ENCODE data around the gene KIF2A.

KIF2A gene

DNA sequence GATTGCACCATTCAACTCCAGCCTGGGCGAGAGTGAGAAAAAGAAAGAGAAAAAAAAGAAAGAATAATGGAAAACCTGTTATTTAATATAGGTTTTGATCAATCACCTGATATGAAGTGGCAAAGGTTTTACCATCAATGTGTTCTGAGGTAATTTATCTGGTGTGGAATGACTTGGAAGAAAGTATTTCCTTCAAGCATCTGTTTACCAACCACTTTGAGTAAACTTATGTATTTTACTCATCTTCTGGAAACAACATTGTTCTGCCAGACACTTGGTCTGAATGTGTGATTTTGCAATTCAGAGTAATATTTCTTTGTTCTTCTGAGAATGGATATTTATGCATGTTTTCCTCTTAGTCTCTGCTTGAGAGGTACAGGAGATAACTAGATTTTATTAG is 24.3 kb downstream of the KIF2A start:
- no peak for DNase-seq

DNA sequence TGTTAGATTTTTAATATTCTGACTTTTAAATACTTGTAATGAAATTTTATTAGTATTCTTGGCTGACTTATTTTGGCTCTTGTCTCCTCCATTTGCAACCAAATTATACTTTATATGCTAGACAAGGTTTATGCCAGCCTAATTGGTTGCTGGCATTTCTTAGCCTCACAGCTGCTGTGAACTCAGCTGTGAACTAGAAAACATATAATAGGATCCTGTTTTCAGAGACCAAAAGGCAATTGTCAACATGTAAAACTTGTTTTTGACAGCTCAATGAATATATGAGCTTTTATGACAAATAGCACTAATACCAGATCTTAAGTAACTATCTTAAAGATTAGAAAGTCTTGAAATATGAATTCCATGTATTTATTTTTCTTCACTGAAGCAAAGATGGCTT is 25.9 kb downstream of the KIF2A start:
- peak in 1 of 2 experiments; percentile 2 for DNase-seq

DNA sequence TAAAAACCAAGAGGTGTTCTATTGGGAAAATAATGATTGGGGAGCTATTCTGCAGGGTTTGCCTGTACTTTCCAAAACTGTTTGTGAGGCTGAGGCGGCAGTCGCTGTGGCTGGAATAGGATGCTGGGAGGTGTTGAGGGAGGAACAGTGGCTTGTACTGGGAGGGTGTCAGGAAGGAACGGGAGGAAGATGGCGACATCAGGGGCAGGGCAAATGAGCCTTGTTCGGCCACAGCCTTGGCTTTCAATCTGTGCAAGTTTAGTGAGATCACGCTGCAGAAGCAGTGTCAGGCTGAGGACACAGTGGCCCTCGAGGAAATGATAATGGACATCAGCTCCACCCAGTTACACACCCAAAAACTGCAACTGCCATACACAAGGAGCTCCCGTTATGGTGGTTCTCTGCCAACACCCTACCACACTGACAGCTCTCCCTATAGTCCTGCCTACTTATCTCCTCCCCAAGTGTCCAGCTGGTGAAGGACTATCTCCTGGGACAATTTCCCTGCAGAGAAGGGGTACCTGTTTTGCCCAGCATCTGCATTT is 27.3 kb downstream of the KIF2A start:
- no peak for DNase-seq

DNA sequence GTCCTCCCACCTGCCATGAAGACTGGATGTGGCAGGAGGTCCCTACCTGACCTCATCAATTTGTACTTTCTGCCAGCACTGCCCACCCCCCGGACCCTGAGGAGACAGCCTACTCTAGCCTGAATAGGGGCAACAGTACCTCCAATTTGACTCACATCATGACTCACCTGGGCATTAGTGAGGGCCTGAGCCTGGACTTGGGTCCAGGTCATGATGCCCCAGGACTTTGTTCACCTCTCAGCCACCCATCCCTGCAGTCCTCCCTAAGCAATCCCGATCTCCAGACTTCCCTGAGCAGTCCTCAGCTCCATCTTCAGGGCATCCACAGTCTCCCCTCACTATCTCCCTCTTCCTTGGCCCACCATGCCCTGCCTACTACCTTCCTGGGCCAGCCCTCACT is 28.1 kb downstream of the KIF2A start:
- no peak for DNase-seq

DNA sequence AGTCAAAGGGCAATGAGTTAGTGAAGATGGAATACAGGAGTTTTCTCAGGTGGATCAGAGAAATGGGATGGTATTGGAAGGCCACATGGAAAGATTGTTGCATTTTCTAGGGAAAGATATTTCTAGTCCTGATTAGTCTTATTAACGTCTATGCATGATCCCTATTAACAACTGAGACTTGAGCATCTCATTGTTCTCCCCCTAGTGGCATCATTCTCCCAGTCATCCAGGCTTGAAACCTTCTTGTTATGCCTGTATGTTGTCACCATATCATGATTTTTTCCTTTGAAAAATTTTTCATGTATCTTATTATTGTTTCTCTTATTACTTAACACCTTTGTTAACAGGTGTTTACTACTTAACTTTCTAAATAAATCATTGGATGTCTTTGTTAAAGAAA is 34.4 kb downstream of the KIF2A start:
- no peak for DNase-seq

DNA sequence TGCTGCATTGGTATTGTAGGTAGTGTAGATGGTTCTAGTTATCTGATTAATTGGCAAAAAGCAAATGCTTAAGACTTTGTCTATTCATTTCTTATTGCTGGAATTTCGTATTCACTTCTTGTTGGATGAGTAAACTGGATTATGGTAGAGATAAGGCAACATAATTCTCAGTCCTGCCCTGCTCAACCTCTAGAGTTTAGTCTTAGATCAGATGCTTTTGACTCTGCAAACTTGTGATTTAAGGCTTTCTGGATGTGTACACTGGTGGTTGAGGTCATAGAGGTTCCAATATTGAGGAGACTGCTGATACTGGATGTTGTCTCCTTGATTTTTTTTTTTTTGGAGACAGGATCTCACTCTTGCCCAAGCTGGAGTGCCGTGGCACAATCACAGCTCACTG is 35.0 kb downstream of the KIF2A start:
- DNase-seq: no peak

- DNase-seq: no peak
Measured at GRCh38 chr5:62341783-62342475, 35.9 kb downstream of the KIF2A start.

DNA sequence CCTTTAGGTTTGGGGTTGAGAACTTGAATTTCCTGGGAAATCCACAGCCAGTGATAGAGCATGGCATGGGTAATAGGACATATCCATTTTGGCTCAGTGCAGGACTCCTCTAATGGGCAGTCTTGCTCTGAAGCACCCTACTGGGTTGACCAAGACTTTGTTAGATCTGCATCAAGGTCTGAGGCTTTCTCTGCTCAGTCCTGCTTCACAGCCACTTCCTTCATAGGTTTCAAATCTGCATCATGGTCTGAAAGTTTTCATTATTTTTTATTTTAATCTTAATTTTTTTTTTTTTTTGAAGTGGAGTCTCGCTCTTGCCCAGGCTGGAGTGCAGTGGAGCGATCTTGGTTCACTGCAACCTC is 36.5 kb downstream of the KIF2A start:
- no peak for DNase-seq

DNA sequence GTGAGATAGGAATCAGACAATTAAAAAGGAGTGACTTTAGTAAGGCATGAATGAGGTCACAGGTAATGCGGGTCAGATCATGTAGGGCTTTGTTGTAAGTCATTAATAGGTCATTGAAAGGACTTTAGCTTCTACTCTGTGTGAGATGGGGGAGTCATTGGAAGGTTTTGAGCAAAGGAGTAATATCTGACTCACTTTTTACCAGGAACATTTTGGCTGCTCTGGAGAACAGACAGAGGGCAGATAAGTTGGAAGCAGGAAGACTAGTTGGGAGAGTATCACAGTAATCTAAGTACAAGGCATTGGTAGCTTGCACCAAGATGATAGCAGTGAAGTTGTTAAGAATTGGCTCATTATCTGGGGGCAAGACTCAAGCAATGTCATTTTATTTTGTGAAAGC is 37.4 kb downstream of the KIF2A start:
- DNase-seq: no peak

- DNase-seq: no peak
Measured at GRCh38 chr5:62346748-62347147, 40.7 kb downstream of the KIF2A start.

DNA sequence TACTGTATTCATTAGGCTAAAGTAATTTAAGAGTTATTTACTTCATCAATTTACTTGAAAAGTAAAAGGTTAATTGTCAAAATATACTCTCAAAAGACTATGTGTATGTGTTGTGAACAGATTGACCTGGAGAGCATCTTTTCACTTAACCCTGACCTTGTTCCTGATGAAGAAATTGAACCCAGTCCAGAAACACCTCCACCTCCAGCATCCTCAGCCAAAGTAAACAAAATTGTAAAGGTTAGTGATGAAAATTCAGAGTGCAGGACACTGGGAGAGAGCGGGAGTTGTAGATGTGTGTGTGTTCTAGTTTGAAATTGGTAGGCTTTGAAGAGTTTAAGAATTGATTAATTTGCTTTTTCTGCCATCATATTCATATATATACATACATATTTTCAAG is 41.9 kb downstream of the KIF2A start:
- no peak for DNase-seq

- no peak for DNase-seq
Measured at GRCh38 chr5:62348723-62349481, 42.9 kb downstream of the KIF2A start.

DNA sequence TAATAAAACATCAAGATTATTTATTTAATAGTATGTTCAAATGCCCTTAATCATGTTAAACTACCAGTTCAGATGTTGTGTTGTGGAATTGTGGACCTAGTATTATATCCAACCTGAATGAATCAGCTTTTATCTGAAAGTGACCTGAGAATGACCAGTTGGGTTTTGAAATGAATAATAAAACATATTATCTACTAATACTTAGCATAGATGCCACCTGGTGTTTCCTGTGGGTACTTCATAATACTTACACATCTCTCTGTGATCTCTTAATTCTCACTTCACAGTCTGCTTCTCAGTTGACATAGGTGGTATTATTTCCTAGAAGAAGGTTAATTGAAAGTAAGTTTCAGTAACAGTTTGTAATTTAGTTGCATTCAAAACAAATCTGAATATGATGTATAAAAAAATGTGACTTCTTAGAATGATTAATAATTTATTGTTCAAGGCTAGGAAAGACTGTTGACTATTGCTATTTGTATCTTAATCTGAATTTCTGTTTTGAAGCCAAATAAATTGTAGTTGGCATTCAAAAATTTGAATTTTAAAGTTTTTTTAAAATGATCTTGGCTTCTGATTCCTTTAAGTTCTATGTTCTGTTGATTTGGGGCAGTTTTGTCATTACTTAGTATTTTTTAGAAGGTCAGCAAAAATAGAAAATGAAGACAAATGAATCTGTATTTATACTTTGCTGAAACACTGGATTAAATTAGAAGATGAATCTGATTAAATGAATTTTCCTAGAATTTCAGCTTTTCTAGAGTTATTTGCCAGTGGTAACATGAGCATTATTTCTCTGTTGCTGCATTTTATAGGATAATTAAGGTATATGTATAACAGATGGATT is 48.2 kb downstream of the KIF2A start:
- peak in 1 of 2 experiments; percentile 27 for DNase-seq

DNA sequence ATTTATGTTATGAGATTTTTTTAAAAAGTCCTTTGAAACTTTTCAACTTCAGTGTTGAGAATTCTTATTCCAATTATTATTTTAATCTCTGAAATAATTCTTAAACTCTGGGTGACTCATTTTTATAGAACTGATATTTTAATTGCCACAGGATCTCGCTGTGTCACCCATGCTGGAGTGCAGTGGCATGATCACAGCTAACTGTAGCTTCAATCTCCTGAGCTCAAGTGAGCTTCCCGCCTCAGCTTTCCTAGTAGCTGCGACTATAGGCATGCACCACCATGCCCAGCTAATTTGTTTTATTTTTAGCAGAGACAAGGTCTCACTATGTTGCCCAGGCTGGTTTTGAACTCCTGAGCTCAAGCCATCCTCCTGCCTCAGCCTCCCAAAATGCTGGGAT is 56.7 kb downstream of the KIF2A start:
- no peak for DNase-seq

GRCh38 chr5:62369039-62369438 is 63.0 kb downstream of the KIF2A start:
- no peak for DNase-seq

- peak in 1 of 2 experiments; percentile 0 for DNase-seq
Measured at GRCh38 chr5:62371409-62371808, 65.4 kb downstream of the KIF2A start.

- no peak for DNase-seq
Measured at GRCh38 chr5:62372600-62372999, 66.6 kb downstream of the KIF2A start.

GRCh38 chr5:62373382-62373781 is 67.4 kb downstream of the KIF2A start:
- DNase-seq: no peak

DNA sequence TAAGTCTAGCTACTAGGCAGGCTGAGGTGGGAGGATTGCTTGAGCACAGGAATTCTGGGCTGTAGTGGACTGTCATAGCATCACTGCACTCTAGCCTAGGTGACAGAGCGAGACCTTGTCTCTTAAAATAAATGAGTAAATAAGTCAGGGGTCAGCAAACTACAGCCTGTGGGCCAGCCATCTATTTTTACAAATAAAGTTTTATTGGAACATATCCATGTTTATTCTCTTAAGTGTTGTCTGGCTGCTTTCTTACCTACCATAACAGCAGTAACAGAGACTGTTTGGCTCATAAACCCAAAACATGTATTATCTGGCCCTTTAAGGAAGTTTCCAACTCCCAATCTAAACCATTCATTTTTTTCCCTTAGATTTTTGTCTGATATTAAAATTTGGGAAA is 68.1 kb downstream of the KIF2A start:
- DNase-seq: no peak

GRCh38 chr5:62375627-62376026 is 69.6 kb downstream of the KIF2A start:
- no peak for DNase-seq

DNA sequence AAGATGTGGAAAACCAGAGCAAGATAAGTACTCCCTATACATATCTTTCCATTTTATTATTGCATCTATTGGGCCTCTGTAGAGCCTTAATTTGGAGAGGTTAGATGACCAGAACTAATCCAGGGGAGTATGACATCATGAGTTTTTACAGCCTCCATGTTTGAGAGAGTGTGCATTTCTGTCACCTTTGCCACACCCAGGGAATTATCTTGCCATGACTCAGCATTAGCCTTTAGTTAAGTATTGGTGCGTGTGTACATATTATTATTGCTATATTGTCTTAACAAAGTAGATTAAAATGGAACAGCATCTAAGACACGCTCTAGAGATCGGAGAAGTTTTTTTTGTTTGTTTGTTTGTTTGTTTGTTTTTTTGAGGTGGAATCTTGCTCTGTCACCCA is 70.1 kb downstream of the KIF2A start:
- DNase-seq: no peak

GRCh38 chr5:62385131-62385530 is 79.1 kb downstream of the KIF2A start:
- no peak for DNase-seq

DNA sequence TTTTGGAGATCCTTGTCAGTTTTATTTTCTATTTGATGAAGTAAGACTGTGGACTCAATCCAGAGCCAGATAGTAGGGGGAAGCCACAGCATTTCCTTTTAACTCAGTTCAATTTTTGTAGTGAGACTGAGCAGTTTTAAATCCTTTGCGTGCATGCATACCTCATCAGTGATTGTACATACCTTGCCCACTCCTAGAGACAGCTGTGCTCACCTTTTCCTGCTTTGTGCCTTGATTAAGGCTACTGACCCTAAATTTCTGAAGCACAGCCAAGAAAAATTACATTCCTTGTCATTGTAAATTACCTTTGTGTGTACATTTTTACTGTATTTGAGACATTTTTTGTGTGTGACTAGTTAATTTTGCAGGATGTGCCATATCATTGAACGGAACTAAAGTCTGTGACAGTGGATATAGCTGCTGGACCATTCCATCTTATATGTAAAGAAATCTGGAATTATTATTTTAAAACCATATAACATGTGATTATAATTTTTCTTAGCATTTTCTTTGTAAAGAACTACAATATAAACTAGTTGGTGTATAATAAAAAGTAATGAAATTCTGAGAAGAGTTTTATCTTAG is 79.9 kb downstream of the KIF2A start:
- DNase-seq: no peak
